ENCODE results near the gene SLC16A3.

SLC16A3 gene

GRCh38 chr17:82195675-82196672, 32.9 kb upstream of the SLC16A3 start:
- no peak for TF ChIP-seq TAF1 (IDR thresholded peaks at IDR 0.05; ENCODE audit: borderline replicate concordance, insufficient read depth, low read length)
- TF ChIP-seq FOXP2 (optimal IDR thresholded peaks at IDR 0.05; ENCODE audit: borderline replicate concordance, extremely low read depth, extremely low read length, insufficient read depth): no peak
- TF ChIP-seq POLR2AphosphoS5 (IDR thresholded peaks at IDR 0.05; ENCODE audit: low read depth, low read length): no peak
- TF ChIP-seq SIN3A (IDR thresholded peaks at IDR 0.05; ENCODE audit: borderline replicate concordance, insufficient read depth, low read length): no peak
- TF ChIP-seq REST (IDR thresholded peaks at IDR 0.05; ENCODE audit: insufficient read depth in 1 of 2, low read depth in 2 of 2, low read length in 2 of 2): no peak

GRCh38 chr17:82198092-82198491, 30.8 kb upstream of the SLC16A3 start:
- no peak for TF ChIP-seq TAF1 (IDR thresholded peaks at IDR 0.05; ENCODE audit: borderline replicate concordance, insufficient read depth, low read length)
- no peak for TF ChIP-seq POLR2AphosphoS5 (IDR thresholded peaks at IDR 0.05; ENCODE audit: low read depth, low read length)
- no peak for TF ChIP-seq FOXP2 (optimal IDR thresholded peaks at IDR 0.05; ENCODE audit: borderline replicate concordance, extremely low read depth, extremely low read length, insufficient read depth)
- TF ChIP-seq REST (IDR thresholded peaks at IDR 0.05; ENCODE audit: insufficient read depth in 1 of 2, low read depth in 2 of 2, low read length in 2 of 2): no peak
- TF ChIP-seq SIN3A (IDR thresholded peaks at IDR 0.05; ENCODE audit: borderline replicate concordance, insufficient read depth, low read length): no peak

GRCh38 chr17:82199496-82199895, 29.3 kb upstream of the SLC16A3 start:
- TF ChIP-seq SIN3A (IDR thresholded peaks at IDR 0.05; ENCODE audit: borderline replicate concordance, insufficient read depth, low read length) (no peak), REST (IDR thresholded peaks at IDR 0.05; ENCODE audit: insufficient read depth in 1 of 2, low read depth in 2 of 2, low read length in 2 of 2) (no peak), FOXP2 (optimal IDR thresholded peaks at IDR 0.05; ENCODE audit: borderline replicate concordance, extremely low read depth, extremely low read length, insufficient read depth) (no peak)

GRCh38 chr17:82200135-82200534, 28.7 kb upstream of the SLC16A3 start:
- no peak for TF ChIP-seq REST (IDR thresholded peaks at IDR 0.05; ENCODE audit: insufficient read depth in 1 of 2, low read depth in 2 of 2, low read length in 2 of 2)
- no peak for TF ChIP-seq POLR2AphosphoS5 (IDR thresholded peaks at IDR 0.05; ENCODE audit: low read depth, low read length)
- TF ChIP-seq FOXP2 (optimal IDR thresholded peaks at IDR 0.05; ENCODE audit: borderline replicate concordance, extremely low read depth, extremely low read length, insufficient read depth): no peak
- TF ChIP-seq SIN3A (IDR thresholded peaks at IDR 0.05; ENCODE audit: borderline replicate concordance, insufficient read depth, low read length): no peak
- TF ChIP-seq TAF1 (IDR thresholded peaks at IDR 0.05; ENCODE audit: borderline replicate concordance, insufficient read depth, low read length): no peak

Data from PFSK-1 (cell line).